Natural killer cell (primary cell): ENCODE measurements around the gene HSPA12A. TPM values are rescaled to one million over a fixed set of nuclear protein-coding genes. Genes with fewer than 3 reads are reported as not detected.

ENCODE experiments used
- ATAC-seq, 3 donors: fragments of 150-1000 bp in 2 of 3; fragments of 200-7000 bp in 1 of 3; cut with Tn5 transposase; 1 replicate in 1 of 3; 2 replicates in 2 of 3; pipeline ENCODE4 v1.10.0; 2021; ENCODE audit warnings: mild to moderate bottlenecking in 2 of 3, moderate library complexity in 2 of 3
- DNase-seq, 2 donors: peaks; one replicate each; pipeline versions ENCODE4 v3.0.0 to v3.0.0-alpha.2; 2013 to 2021; ENCODE audit warnings: mixed read lengths in 1 of 2
- H3K27ac ChIP-seq: one replicate; pipeline ENCODE4 v1.5.1; 2013; ENCODE audit warnings: mild to moderate bottlenecking, low read length
- H3K27me3 ChIP-seq: one replicate; pipeline ENCODE4 v1.6.1; 2013; ENCODE audit warnings: low read length; ENCODE audit not compliant: control insufficient read depth, insufficient read depth
- H3K36me3 ChIP-seq: one replicate; pipeline ENCODE4 v1.6.1; 2013; ENCODE audit warnings: low read length; ENCODE audit not compliant: control insufficient read depth, insufficient read depth
- H3K4me1 ChIP-seq: one replicate; pipeline ENCODE4 v1.6.1; 2013; ENCODE audit warnings: low read length; ENCODE audit not compliant: control insufficient read depth, insufficient read depth
- H3K4me3 ChIP-seq: one replicate; pipeline ENCODE4 v1.5.1; 2013; ENCODE audit warnings: low read length
- H3K9me3 ChIP-seq: one replicate; pipeline ENCODE4 v1.6.1; 2013; ENCODE audit warnings: low read length; ENCODE audit not compliant: control insufficient read depth, insufficient read depth
- H3K27ac Mint-ChIP-seq, 2 donors: one replicate each; pipeline ENCODE4 v1.8.0; 2022; ENCODE audit warnings: mild to moderate bottlenecking in 2 of 2, mixed read lengths in 2 of 2, moderate library complexity in 1 of 2
- H3K27me3 Mint-ChIP-seq, 2 donors: one replicate each; pipeline ENCODE4 v1.8.0; 2022; ENCODE audit warnings: low read depth in 2 of 2, mixed read lengths in 2 of 2
- H3K36me3 Mint-ChIP-seq: one replicate; pipeline ENCODE4 v1.8.0; 2022; ENCODE audit warnings: mixed read lengths
- H3K4me1 Mint-ChIP-seq, 2 donors: one replicate each; pipeline ENCODE4 v1.8.0; 2022; ENCODE audit warnings: mixed read lengths in 2 of 2
- H3K4me3 Mint-ChIP-seq: one replicate; pipeline ENCODE4 v1.8.0; 2022; ENCODE audit warnings: mild to moderate bottlenecking, moderate library complexity, mixed read lengths
- H3K9me3 Mint-ChIP-seq, 2 donors: one replicate each; pipeline ENCODE4 v1.8.0; 2022; ENCODE audit warnings: mixed read lengths in 2 of 2
- WGBS: methylation state at CpG from one replicate; pipeline ENCODE4 v1.1.7; 2013; ENCODE audit warnings: missing lambda C conversion rate; ENCODE audit not compliant: insufficient coverage; 5-methylcytosine and 5-hydroxymethylcytosine counted together
- intact Hi-C: fragments of 100-400 bp; cut with micrococcal nuclease; formaldehyde crosslinking; loops from one replicate; pipeline ENCODE4 v1.14.2; 2022
- total RNA-seq, 4 donors: library from RNA; stranded (reverse); fragments of 120-200 nt in 1 of 4; gene quantifications; one replicate each; pipeline versions ENCODE4 v1.2.3 to v1.2.4, GENCODE V29; 2013 to 2022
- TF ChIP-seq, protein P1 (sequence below): fragments of 200-600 bp; IDR thresholded peaks from one replicate; pipeline ENCODE4 v1.8.0; 2022; ENCODE audit warnings: antibody characterized with exemption

HSPA12A gene
- total RNA-seq, 3 donors from 2014 or later (not counting 1 experiment from before 2014, with no cell fraction given) = 0.43 TPM; not detected in 2

DNA sequence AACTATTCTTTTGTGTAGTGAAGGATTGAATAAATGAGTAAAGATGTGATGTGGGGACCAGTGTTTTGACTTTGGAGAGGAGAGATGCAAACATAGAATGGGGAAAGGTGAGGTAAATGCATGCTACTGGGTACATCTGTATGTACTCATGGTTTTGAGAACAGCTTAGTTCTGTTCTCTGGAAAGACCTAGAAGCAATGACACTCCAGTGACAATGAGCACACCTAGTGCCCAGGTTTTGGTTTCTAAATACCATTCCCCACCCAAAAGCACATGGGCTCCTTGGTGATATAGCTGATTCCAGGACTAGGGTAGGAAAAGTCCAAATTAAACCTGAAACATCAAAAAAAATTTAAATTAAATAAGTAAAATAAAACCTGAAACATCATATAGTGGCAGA lies 22.6 kb upstream of the HSPA12A start:
- H3K36me3 Mint-ChIP-seq = no peaks in the 10 kb centered on the region
- no peaks in the 10 kb centered on the region for H3K4me1 Mint-ChIP-seq
- ATAC-seq = no peak
- Histone ChIP-seq H3K27me3 (no peaks in the 10 kb centered on the region), H3K36me3 (no peaks in the 10 kb centered on the region), H3K27ac (no peak overlapping the region), H3K4me1 (no peaks in the 10 kb centered on the region), H3K4me3 (no peak overlapping the region), H3K9me3 (no peaks in the 10 kb centered on the region)
- no peak overlapping the region for H3K27ac Mint-ChIP-seq
- no peak for DNase-seq
- intact Hi-C loops = no loop called here
- H3K27me3 Mint-ChIP-seq = peaks cover 11 to 23% of the 10 kb centered on the region in 2 donors
- TF ChIP-seq, protein P1, sequence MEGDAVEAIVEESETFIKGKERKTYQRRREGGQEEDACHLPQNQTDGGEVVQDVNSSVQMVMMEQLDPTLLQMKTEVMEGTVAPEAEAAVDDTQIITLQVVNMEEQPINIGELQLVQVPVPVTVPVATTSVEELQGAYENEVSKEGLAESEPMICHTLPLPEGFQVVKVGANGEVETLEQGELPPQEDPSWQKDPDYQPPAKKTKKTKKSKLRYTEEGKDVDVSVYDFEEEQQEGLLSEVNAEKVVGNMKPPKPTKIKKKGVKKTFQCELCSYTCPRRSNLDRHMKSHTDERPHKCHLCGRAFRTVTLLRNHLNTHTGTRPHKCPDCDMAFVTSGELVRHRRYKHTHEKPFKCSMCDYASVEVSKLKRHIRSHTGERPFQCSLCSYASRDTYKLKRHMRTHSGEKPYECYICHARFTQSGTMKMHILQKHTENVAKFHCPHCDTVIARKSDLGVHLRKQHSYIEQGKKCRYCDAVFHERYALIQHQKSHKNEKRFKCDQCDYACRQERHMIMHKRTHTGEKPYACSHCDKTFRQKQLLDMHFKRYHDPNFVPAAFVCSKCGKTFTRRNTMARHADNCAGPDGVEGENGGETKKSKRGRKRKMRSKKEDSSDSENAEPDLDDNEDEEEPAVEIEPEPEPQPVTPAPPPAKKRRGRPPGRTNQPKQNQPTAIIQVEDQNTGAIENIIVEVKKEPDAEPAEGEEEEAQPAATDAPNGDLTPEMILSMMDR = no peak
- H3K4me3 Mint-ChIP-seq = no peak overlapping the region
- no peaks in the 10 kb centered on the region for H3K9me3 Mint-ChIP-seq

DNA sequence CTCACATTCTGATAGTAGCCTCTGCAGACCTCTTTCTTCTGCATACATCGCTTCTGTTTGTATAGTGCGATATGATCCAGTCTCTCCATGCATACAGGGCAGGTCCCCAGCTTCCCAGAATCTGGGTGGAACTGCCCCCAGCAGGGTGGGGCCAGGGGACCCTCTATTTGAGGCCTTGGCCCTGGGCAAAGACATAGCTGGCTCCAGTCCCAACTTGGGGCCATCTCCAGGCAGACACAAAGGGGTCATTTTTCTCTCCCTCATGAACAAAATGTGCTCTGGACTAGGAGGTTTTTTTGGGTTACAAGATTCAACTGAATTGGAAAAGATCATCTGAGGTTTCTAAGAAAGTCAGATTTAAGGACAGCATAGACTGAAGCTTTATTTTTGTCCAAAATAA lies 21.1 kb upstream of the HSPA12A start:
- H3K9me3 ChIP-seq = no peaks in the 10 kb centered on the region
- no peaks in the 10 kb centered on the region for H3K4me1 ChIP-seq
- 96% methylated on average over 2 of the region's 2 CpGs for WGBS
- H3K27me3 Mint-ChIP-seq = peaks cover 11 to 23% of the 10 kb centered on the region in 2 donors
- H3K27ac ChIP-seq = no peak overlapping the region
- DNase-seq (no peak), ATAC-seq (no peak)
- no peak overlapping the region for H3K4me3 ChIP-seq
- TF ChIP-seq, protein P1 = no peak
- no peaks in the 10 kb centered on the region for H3K36me3 ChIP-seq
- H3K27ac Mint-ChIP-seq = no peak overlapping the region
- no peaks in the 10 kb centered on the region for H3K36me3 Mint-ChIP-seq
- no peaks in the 10 kb centered on the region for H3K4me1 Mint-ChIP-seq
- H3K27me3 ChIP-seq = no peaks in the 10 kb centered on the region
- H3K4me3 Mint-ChIP-seq = no peak overlapping the region
- intact Hi-C loops = no loop called here
- no peaks in the 10 kb centered on the region for H3K9me3 Mint-ChIP-seq

DNA sequence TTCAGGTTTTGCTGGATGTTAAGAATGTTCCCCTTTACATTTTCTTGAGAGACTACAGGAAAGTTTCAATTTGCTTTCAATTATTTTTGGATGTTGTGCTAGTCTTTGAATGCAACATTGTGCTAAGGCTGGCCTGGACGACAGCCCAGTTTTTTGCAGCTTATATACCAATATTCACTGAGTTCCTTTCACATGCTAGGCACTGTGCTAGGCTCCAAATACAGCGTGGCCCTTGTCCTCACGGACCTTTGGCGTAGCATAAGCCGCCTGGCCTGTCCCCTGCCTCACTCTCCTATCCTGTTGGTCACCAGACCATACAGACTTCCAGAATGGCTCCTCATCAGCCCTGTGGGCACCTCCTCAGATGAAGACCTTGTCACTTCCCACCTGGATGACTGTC lies 19.5 kb upstream of the HSPA12A start:
- Histone ChIP-seq H3K27ac (no peak overlapping the region), H3K9me3 (no peaks in the 10 kb centered on the region), H3K4me1 (no peaks in the 10 kb centered on the region), H3K36me3 (no peaks in the 10 kb centered on the region), H3K4me3 (no peak overlapping the region), H3K27me3 (no peaks in the 10 kb centered on the region)
- H3K4me3 Mint-ChIP-seq = no peak overlapping the region
- H3K36me3 Mint-ChIP-seq = no peaks in the 10 kb centered on the region
- no peaks in the 10 kb centered on the region for H3K9me3 Mint-ChIP-seq
- WGBS = 80% methylated on average over 5 of the region's 5 CpGs
- peaks cover 11 to 23% of the 10 kb centered on the region in 2 donors for H3K27me3 Mint-ChIP-seq
- TF ChIP-seq, protein P1 = no peak
- H3K27ac Mint-ChIP-seq = no peak overlapping the region
- H3K4me1 Mint-ChIP-seq = no peaks in the 10 kb centered on the region
- DNase-seq (no peak), ATAC-seq (no peak)
- intact Hi-C loops = no loop called here

DNA sequence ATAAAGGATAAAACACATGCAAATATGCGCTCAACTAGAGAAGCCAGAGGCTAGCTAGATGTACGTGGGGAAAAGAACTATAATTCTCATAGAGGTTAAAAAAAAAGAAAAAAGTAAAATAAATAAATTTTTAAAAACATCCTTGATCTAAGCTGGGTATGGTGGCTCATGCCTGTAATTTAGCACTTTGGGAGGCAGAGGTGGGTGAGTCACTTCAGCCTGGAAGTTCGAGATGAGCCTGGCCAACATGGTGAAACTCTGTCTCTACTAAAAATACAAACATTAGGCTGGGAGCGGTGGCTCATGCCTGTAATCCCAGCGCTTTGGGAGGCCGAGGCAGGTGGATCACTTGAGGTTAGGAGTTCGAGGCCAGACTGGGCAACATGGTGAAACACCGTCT lies 18.6 kb upstream of the HSPA12A start:
- TF ChIP-seq, protein P1 = no peak
- Histone ChIP-seq H3K27me3 (no peaks in the 10 kb centered on the region), H3K27ac (no peak overlapping the region), H3K9me3 (no peaks in the 10 kb centered on the region), H3K4me1 (no peaks in the 10 kb centered on the region), H3K4me3 (no peak overlapping the region), H3K36me3 (no peaks in the 10 kb centered on the region)
- H3K27ac Mint-ChIP-seq = no peak overlapping the region
- no peak overlapping the region for H3K4me3 Mint-ChIP-seq
- H3K9me3 Mint-ChIP-seq = no peaks in the 10 kb centered on the region
- ATAC-seq (no peak), DNase-seq (no peak)
- intact Hi-C loops = no loop called here
- no peaks in the 10 kb centered on the region for H3K36me3 Mint-ChIP-seq
- 79% methylated on average over 7 of the region's 8 CpGs for WGBS
- H3K27me3 Mint-ChIP-seq = peaks cover 10 to 23% of the 10 kb centered on the region in 2 donors
- H3K4me1 Mint-ChIP-seq = no peaks in the 10 kb centered on the region
